Mesenchymal stem cell (in vitro differentiated cells and primary cell): ENCODE data around the gene SSR3.

Experiments
- DNase-seq: peaks from one replicate; pipeline ENCODE4 v3.0.0-alpha.2; 2013
- H2AFZ ChIP-seq: one replicate; pipeline ENCODE4 v1.6.1; 2013; ENCODE audit warnings: low read depth, mild to moderate bottlenecking, control low read depth, inconsistent platforms, low read length, moderate library complexity
- H2AK5ac ChIP-seq: 2 replicates; pipeline ENCODE4 v1.6.1; 2013; ENCODE audit warnings: low read length, moderate library complexity, mild to moderate bottlenecking, inconsistent platforms; ENCODE audit not compliant: severe bottlenecking
- H2BK120ac ChIP-seq: one replicate; pipeline ENCODE4 v1.6.1; 2013; ENCODE audit warnings: low read depth, mild to moderate bottlenecking, inconsistent platforms, low read length, moderate library complexity
- H2BK12ac ChIP-seq, 2 experiments: one replicate each; pipeline ENCODE4 v1.6.1; 2013; ENCODE audit warnings: inconsistent platforms in 2 of 2, low read length in 2 of 2, mild to moderate bottlenecking in 2 of 2, moderate library complexity in 2 of 2, control low read depth in 1 of 2
- H2BK15ac ChIP-seq: one replicate; pipeline ENCODE4 v1.6.1; 2013; ENCODE audit warnings: mild to moderate bottlenecking, low read depth, inconsistent platforms; ENCODE audit not compliant: poor library complexity, severe bottlenecking
- H2BK5ac ChIP-seq: 2 replicates; pipeline ENCODE4 v1.6.1; 2013; ENCODE audit warnings: low read depth, mild to moderate bottlenecking, low read length, control low read depth, inconsistent platforms; ENCODE audit not compliant: poor library complexity, severe bottlenecking
- H3K14ac ChIP-seq, 2 experiments: one replicate each; pipeline ENCODE4 v1.6.1; 2013; ENCODE audit warnings: inconsistent platforms in 2 of 2, low read length in 2 of 2, control low read depth in 1 of 2, mild to moderate bottlenecking in 1 of 2, moderate library complexity in 1 of 2
- H3K18ac ChIP-seq, 2 experiments: one replicate each; pipeline ENCODE4 v1.6.1; 2013; ENCODE audit warnings: inconsistent platforms in 2 of 2, low read length in 2 of 2, control low read depth in 1 of 2, low read depth in 1 of 2, mild to moderate bottlenecking in 1 of 2
- H3K23ac ChIP-seq, 2 experiments: one replicate each; pipeline ENCODE4 v1.6.1; 2013; ENCODE audit warnings: inconsistent platforms in 2 of 2, low read length in 2 of 2, mild to moderate bottlenecking in 2 of 2, moderate library complexity in 2 of 2, control low read depth in 1 of 2
- H3K27ac ChIP-seq: 2 replicates; pipeline ENCODE4 v1.5.1; 2013; ENCODE audit warnings: mild to moderate bottlenecking, moderate library complexity, low read length, control low read depth, inconsistent platforms; ENCODE audit not compliant: poor library complexity, severe bottlenecking
- H3K27me3 ChIP-seq, 2 experiments: 2 replicates each; pipeline versions ENCODE4 v1.6.1 to v1.7.0; 2013; ENCODE audit warnings: low read length in 2 of 2, mild to moderate bottlenecking in 2 of 2, moderate library complexity in 2 of 2, control low read depth in 1 of 2, inconsistent platforms in 1 of 2; ENCODE audit not compliant: control insufficient read depth in 1 of 2, insufficient read depth in 1 of 2
- H3K36me3 ChIP-seq, 2 experiments: 2 replicates each; pipeline versions ENCODE4 v1.6.1 to v1.7.0; 2013; ENCODE audit warnings: low read length in 2 of 2, control low read depth in 1 of 2, inconsistent platforms in 1 of 2, low read depth in 1 of 2, mild to moderate bottlenecking in 1 of 2; ENCODE audit not compliant: insufficient read depth in 2 of 2, control insufficient read depth in 1 of 2
- H3K4ac ChIP-seq, 2 experiments: one replicate each; pipeline ENCODE4 v1.6.1; 2013; ENCODE audit warnings: inconsistent platforms in 2 of 2, low read length in 2 of 2, mild to moderate bottlenecking in 2 of 2, moderate library complexity in 2 of 2, control low read depth in 1 of 2, low read depth in 1 of 2
- H3K4me1 ChIP-seq: 2 replicates; pipeline ENCODE4 v1.6.1; 2013; ENCODE audit warnings: low read depth, low read length, control low read depth; ENCODE audit not compliant: control insufficient read depth, insufficient read depth
- H3K4me2 ChIP-seq: 2 replicates; pipeline ENCODE4 v1.6.1; 2013; ENCODE audit warnings: low read length, mild to moderate bottlenecking, inconsistent platforms; ENCODE audit not compliant: poor library complexity, severe bottlenecking
- H3K4me3 ChIP-seq, 2 experiments: 2 replicates each; pipeline versions ENCODE4 v1.5.1 to v1.7.0; 2013; ENCODE audit warnings: low read length in 2 of 2, mild to moderate bottlenecking in 2 of 2, control low read depth in 1 of 2, low read depth in 1 of 2; ENCODE audit not compliant: insufficient read depth in 1 of 2
- H3K79me1 ChIP-seq: replicated peaks from 2 replicates; pipeline ENCODE4 v1.6.1; 2013; ENCODE audit warnings: mild to moderate bottlenecking, control low read depth, low read length, inconsistent platforms; ENCODE audit not compliant: poor library complexity, severe bottlenecking
- H3K9ac ChIP-seq: 2 replicates; pipeline ENCODE4 v1.7.0; 2013; ENCODE audit warnings: mild to moderate bottlenecking, low read length, moderate library complexity
- H3K9me3 ChIP-seq: 2 replicates; pipeline ENCODE4 v1.7.0; 2013; ENCODE audit warnings: mild to moderate bottlenecking, low read length; ENCODE audit not compliant: control insufficient read depth
- H4K8ac ChIP-seq: one replicate; pipeline ENCODE4 v1.6.1; 2013; ENCODE audit warnings: inconsistent platforms, mild to moderate bottlenecking, low read length, moderate library complexity
- H4K91ac ChIP-seq: one replicate; pipeline ENCODE4 v1.6.1; 2013; ENCODE audit warnings: mild to moderate bottlenecking, low read length, inconsistent platforms
- WGBS: methylation state at CpG from one replicate; pipeline ENCODE4 v1.1.7; 2013; ENCODE audit warnings: mixed read lengths; 5-methylcytosine and 5-hydroxymethylcytosine counted together

SSR3 gene

DNA sequence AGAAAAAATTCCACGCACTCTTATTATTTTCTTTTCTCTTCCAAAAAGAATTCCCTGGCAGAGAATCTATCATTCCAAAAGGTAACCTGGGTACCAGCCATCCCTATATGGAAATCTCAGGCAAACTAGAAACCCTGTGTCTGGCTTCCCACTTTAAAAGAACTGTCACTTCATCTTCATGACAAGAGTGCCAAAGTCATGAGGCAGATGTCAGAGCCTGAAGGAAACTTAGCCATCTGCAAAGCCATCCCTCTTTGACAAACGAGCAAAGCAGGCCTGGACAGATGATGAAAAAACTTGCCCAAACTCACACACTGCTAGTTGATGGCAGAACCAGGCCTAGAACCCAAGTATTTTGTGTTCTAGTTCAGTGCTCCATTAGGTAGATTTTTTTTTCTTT is 15.9 kb downstream of the SSR3 start:
- H4K8ac ChIP-seq: no peak overlapping the region
- peaks cover 4% of the 10 kb centered on the region for H3K79me1 ChIP-seq
- peaks cover 5 to 66% of the 10 kb centered on the region in 2 experiments for H3K36me3 ChIP-seq
- no peak overlapping the region for H3K23ac ChIP-seq
- H3K4me2 ChIP-seq: no peak overlapping the region
- peaks cover 14% of the 10 kb centered on the region for H3K4me1 ChIP-seq
- H3K9me3 ChIP-seq: no peaks in the 10 kb centered on the region
- no peak overlapping the region for H4K91ac ChIP-seq
- no peak overlapping the region for H3K14ac ChIP-seq
- H2AK5ac ChIP-seq: no peak overlapping the region
- no peak overlapping the region for H2BK5ac ChIP-seq
- no peak overlapping the region for H3K4ac ChIP-seq
- H3K27ac ChIP-seq: peak overlapping the region; percentile 9
- no peak overlapping the region for H2AFZ ChIP-seq
- no peak overlapping the region for H2BK15ac ChIP-seq
- H3K27me3 ChIP-seq: no peaks in the 10 kb centered on the region
- 83% methylated on average over 2 of the region's 2 CpGs for WGBS
- no peak for DNase-seq
- no peak overlapping the region for H3K9ac ChIP-seq
- H2BK12ac ChIP-seq: no peak overlapping the region
- no peak overlapping the region for H3K18ac ChIP-seq
- H3K4me3 ChIP-seq: no peak overlapping the region
- no peak overlapping the region for H2BK120ac ChIP-seq

DNA sequence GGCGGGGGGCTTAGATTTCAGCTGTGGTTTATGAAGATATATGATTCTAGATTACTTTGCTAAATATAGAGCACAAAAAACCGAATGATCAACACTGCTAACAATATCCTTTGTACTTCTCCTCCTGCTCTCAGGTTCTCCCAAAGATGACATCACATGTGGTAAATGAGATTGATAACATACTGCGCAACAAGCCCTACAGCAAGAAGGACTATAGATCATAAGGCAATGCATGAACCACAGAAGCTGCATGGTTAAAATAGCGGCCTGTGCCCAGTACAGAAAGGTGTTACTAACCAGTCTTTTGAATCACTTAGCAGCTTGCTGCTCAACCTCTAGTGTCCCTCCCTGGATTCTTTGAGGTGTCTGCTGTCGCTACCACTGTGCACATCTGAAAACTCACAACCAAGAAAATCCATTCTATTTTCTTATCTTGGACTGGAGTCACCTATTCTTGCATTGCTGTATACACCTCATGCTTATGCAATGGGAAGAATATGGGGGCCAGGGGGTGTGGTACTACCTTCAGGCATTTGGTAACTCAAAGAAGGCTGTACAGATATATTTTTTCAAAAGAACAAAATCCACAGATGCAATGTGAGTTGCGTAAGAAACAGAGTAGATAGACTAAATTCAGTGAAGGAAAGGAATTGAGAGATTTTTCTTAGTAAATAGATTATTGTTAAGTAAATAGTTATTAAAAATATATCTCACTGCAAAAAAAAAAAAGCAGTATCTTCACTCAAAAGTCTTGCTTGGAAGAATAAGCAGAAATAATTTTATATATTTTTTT is 18.2 kb downstream of the SSR3 start:
- Histone ChIP-seq H3K4me3 (no peak overlapping the region), H3K79me1 (peaks cover 4% of the 10 kb centered on the region), H2BK15ac (no peak overlapping the region), H2BK5ac (no peak overlapping the region), H3K23ac (no peak overlapping the region), H3K14ac (no peak overlapping the region), H3K9me3 (no peaks in the 10 kb centered on the region), H3K18ac (no peak overlapping the region), H3K4me1 (peaks cover 23% of the 10 kb centered on the region), H3K36me3 (peaks cover 3 to 43% of the 10 kb centered on the region in 2 experiments), H4K91ac (no peak overlapping the region), H2AFZ (no peak overlapping the region), H2AK5ac (peak overlapping the region; percentile 58), H3K27ac (peak overlapping the region; percentile 48), H3K4me2 (no peak overlapping the region), H3K4ac (no peak overlapping the region), H3K9ac (no peak overlapping the region), H3K27me3 (no peaks in the 10 kb centered on the region), H4K8ac (no peak overlapping the region), H2BK12ac (no peak overlapping the region), H2BK120ac (no peak overlapping the region)
- 90% methylated on average over 4 of the region's 6 CpGs for WGBS
- peak; percentile 53 for DNase-seq

DNA sequence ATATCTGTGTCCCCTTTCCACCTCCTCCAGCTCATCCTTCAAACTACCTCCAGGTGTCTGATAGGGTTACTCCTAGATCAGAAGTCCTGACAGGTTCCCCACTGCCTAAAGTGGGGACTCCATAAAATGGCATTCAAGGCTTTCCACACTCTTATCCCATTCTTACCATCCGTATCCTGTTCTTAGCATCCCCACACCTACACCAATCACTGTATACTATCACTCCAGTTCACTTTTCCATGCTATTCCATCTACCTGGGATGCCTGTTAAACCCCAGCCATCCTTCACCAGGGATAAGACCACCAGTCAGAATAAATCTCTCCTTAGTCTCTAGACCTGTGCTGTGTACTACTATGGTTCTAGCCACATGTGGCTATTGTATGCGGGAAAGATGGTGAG is 19.1 kb downstream of the SSR3 start:
- peaks cover 3 to 34% of the 10 kb centered on the region in 2 experiments for H3K36me3 ChIP-seq
- H3K27me3 ChIP-seq: no peaks in the 10 kb centered on the region
- H3K9ac ChIP-seq: peak overlapping the region; percentile 62
- peaks cover 23% of the 10 kb centered on the region for H3K4me1 ChIP-seq
- H3K4ac ChIP-seq: no peak overlapping the region
- H2BK5ac ChIP-seq: peak overlapping the region; percentile 89
- peak overlapping the region; percentile 97 for H3K27ac ChIP-seq
- H3K4me3 ChIP-seq: no peak overlapping the region
- H3K23ac ChIP-seq: no peak overlapping the region
- H2BK12ac ChIP-seq: no peak overlapping the region
- H2AFZ ChIP-seq: no peak overlapping the region
- H3K79me1 ChIP-seq: peaks cover 4% of the 10 kb centered on the region
- H3K9me3 ChIP-seq: no peaks in the 10 kb centered on the region
- H4K91ac ChIP-seq: no peak overlapping the region
- peak overlapping the region; percentile 100 for H2AK5ac ChIP-seq
- 99% methylated on average over 2 of the region's 2 CpGs for WGBS
- no peak overlapping the region for H3K18ac ChIP-seq
- no peak overlapping the region for H3K4me2 ChIP-seq
- DNase-seq: no peak
- H2BK15ac ChIP-seq: no peak overlapping the region
- H3K14ac ChIP-seq: no peak overlapping the region
- no peak overlapping the region for H2BK120ac ChIP-seq
- no peak overlapping the region for H4K8ac ChIP-seq

DNA sequence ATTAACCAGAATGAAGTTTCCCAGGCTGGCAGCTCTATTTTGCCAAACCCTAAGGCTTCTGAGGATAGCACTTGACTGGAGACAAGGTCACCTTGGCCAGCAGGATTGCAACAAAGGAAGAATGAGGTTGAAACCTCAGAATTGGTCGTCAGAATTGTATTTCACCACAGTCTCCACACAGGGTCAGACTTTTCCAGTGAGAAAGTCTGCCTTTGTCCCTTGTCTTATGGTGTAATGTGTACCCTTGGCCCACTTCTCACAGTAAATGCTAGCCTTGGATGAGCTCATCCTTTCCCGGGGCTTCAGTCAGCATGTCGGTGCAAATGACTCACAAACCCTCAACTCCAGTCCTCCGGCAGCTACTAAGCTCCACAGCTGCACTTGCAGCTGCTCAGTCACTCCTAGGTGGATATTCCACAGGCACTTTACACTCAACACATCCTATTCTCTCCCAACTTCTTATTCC is 19.7 kb downstream of the SSR3 start:
- Histone ChIP-seq H3K79me1 (peaks cover 4% of the 10 kb centered on the region), H3K18ac (no peak overlapping the region), H3K9me3 (no peaks in the 10 kb centered on the region), H2BK15ac (no peak overlapping the region), H4K91ac (no peak overlapping the region), H3K4ac (no peak overlapping the region), H3K4me3 (no peak overlapping the region), H3K4me2 (peak overlapping the region; percentile 14), H3K14ac (no peak overlapping the region), H3K27me3 (no peaks in the 10 kb centered on the region), H2BK120ac (no peak overlapping the region), H3K27ac (peak overlapping the region; percentile 97), H3K4me1 (peaks cover 23% of the 10 kb centered on the region), H2BK5ac (peak overlapping the region; percentile 89), H2AK5ac (no peak overlapping the region), H3K9ac (peak overlapping the region; percentile 63), H4K8ac (no peak overlapping the region), H2AFZ (no peak overlapping the region), H2BK12ac (no peak overlapping the region), H3K36me3 (peaks cover 3 to 33% of the 10 kb centered on the region in 2 experiments), H3K23ac (no peak overlapping the region)
- 1% methylated on average over 4 of the region's 4 CpGs for WGBS
- peak; percentile 100 for DNase-seq
